ENCODE measurements around the gene ZBTB25.

ZBTB25 gene

DNA sequence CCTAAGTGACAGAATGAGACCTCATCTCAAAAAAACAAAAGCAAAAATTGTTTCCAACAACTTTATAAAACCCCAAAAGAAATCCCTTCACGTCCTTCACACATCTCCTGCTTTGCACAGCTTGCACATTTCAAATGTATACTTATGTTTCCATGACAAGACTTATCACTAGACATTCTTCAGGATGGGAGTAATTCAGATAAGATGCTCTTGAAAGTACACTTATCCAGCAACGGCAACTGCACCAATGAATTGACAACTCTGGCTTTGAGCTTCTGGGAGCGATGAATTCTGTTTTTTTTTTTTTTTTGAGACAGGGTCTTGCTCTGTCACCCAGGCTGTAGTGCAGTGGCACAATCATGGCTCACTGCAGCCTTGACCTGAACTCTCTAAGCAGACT, 69.1 kb downstream of the ZBTB25 start:
- FAIRE-seq, result no peak

DNA sequence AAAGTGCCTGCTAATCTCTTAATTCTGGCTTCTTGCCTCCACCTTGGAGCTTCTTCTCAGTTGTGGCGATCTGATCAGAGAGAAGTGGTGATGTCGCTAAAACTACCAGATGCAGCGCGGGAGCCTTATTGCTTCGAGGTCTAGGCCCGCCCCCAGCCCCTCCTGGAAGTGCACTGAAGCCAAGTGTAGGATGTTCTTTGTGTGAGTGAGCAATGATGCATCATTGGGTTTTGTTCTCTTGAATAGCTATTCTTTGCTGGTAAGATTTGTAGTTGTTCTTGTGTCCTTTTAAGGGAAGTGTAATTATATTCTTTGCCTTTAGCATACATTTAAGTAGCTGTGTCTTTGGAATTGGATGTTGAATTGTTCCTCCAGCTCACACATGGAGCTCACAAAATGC, 79.7 kb downstream of the ZBTB25 start:
- FAIRE-seq, result no peak

DNA sequence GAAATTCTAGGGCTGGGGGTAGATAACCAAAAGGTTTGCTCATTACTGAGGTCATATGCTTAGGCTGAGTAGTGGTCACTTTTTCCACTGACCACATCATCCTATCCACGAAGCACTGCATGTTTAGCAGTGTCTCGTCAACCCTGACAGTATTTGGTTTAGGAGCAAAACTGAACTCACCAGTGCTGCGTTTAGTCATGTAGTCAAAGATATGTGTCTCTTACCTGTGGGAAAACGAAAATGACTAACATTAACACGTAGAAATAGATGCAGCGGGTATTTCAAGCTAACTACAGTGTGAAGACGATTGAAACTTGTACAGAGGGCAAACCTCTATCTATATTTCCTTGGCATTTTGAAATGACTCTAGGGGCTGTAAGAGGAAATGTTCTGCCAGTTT, 80.9 kb downstream of the ZBTB25 start:
- FAIRE-seq, result no peak

DNA sequence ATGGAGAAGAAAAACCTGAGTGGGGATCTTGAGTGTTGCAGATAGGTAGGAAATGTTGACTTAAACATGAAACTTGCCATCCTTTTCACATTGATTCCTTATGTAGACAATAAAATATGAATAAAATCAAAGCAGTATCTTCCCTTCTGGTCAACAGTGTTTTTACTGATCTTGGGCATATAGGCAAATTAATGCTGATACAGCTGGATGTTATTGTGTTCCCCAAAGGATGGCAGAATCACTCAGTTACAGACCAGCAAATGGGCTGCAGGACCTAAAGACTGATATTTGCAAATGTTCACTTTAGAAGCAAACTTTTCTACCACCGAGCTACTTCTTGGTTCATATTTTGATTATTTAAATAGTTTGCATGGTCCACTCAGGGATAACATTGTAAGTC, 81.6 kb downstream of the ZBTB25 start:
- FAIRE-seq, result no peak

DNA sequence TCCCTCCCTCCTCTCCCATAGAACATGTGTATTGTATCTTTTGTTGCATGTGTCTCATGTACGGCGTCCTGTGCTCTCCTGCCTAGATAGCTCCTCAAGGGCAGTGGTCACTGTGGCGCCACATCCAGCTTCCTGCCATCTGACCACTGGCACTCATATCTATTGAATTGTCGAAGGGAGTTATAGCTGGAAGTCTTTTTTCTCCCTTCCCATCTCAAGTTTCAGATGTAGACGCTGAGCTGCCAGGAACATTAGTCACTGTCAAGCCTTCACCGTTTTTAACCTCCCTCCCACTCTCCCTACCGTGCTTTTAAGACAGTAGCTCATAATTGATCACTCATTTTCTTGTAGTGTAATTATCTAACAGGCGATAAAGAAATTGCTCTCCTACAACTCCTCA, 82.5 kb downstream of the ZBTB25 start:
- no peak for FAIRE-seq

DNA sequence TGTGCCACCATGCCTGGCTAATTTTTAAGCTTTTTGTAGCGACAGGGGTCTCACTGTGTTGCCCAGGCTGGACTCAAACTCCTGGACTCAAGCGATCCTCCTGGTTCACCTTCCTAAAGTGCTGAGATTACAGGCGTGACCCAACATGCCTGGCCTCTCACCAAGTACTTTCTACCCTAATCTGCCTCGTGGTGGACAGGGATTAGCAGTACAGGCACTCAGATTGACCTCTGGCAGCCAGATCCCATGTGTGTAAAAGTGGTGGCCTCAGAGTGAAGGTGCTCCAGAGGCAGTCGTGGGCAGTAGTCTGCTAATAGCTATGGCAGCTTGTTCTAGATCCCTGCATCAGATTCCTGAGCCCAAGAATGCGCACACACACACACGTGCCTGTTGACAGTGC, 84.6 kb downstream of the ZBTB25 start:
- FAIRE-seq, result no peak

DNA sequence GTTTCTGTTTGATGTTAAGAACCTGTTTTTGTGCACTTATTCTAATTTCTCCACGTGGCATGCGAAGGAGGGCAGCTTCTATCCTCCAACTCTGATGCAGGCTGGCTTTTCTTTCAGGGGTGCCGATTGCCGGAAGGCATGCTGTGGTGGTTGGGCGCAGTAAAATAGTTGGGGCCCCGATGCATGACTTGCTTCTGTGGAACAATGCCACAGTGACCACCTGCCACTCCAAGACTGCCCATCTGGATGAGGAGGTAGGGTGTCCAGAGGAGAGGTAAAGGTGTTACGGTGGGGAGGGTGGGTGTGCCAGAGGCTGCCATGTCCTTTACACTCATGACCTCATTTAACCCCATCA, 85.9 kb downstream of the ZBTB25 start:
- FAIRE-seq, result no peak

DNA sequence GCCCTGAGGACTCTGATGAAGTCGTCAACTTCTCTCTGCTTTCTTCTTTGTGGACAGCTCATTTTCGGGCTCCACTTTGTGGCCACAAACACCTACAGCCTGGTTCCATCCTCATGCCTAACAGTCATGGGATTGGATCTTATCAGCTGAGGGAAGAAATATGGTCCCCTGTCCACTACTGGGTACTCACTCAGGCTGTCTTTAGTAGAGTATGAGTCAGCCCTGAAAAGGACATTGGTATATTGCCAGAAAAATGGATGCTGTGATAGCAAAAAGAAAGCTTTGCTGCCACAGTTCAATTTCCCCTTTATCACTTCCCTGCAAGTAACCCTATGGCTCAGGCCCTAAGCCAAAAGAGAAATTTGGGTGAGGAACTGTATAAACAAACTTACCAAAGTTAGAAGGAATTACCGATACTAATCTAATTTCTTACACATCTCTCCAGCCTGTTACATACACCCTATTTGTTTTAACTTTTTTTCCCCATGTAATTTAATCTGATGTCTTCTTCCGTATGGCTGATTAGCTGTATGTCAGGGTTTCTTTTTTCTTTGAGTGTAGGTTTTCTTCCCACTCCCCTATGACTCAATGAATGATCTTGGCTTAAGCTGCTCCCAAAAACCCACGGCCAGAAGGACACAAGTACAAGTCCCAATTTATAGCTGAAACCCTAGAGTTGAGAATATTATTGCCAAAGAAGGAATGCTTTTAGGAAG, 86.4 kb downstream of the ZBTB25 start:
- FAIRE-seq, result no peak

DNA sequence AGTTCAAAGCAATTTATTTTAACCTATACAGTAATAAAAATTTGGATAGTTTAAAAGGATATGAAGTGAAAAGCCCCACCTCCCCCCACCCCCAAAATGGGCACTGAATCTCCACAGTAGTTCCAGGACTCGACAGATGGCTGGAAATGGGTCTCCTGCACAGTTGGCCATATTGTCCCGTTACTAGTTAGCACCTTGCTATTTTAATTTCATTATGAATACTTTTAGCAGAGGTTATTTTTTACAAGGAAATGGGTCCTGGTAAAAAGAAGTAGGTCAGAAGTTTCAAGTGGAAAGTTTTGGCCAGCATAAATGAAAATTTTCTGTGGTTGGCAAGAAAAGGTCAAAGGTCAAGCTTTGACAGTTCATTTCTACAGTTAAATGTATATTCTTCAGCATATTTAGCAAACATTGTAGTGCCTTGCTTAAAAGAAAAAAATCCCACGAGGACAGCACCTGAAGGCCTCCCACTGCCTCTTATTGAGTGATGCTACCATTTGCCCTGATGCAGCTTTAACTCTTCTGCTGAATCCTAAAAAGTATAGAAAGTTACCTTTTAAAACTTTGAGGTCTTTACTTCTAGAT, 87.2 kb downstream of the ZBTB25 start:
- FAIRE-seq, result no peak

DNA sequence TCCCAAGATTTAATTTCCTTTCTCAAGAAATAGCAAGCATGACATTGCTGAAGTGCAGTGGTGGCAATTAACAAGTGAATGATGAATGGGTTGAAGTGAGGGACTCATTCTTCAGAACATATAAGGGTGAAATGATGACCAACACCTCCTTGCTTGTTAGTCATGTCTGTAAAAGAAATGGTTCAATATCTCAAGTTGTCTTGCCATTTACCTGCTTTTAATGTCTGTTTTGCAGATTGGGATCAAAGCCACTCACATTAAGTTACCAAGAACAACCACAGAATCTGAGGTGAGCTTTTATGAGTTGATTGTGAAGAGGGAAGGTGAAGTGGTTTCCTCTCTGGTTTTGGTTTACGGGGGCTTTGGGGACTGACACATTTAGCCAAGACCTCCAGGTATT, 91.4 kb downstream of the ZBTB25 start:
- no peak for FAIRE-seq

DNA sequence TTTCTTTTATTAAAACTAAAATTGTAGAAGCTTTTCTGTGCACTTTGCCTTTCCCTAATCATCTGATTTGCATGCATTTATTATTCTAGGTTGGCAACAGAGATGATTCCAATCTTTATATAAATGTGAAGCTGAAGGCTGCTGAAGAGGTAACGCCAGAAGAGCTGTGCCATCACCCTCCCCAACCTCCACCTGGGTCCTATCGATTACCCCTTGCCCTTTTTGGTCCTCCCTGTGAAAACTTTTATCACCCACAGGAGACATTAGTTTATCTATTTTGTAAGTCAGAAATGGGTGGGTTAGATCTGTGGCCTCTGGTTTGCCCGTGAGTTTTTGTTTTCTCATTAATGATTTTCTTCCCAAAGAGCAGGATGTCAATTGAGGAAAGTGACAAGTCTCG, 92.6 kb downstream of the ZBTB25 start:
- FAIRE-seq, result no peak

DNA sequence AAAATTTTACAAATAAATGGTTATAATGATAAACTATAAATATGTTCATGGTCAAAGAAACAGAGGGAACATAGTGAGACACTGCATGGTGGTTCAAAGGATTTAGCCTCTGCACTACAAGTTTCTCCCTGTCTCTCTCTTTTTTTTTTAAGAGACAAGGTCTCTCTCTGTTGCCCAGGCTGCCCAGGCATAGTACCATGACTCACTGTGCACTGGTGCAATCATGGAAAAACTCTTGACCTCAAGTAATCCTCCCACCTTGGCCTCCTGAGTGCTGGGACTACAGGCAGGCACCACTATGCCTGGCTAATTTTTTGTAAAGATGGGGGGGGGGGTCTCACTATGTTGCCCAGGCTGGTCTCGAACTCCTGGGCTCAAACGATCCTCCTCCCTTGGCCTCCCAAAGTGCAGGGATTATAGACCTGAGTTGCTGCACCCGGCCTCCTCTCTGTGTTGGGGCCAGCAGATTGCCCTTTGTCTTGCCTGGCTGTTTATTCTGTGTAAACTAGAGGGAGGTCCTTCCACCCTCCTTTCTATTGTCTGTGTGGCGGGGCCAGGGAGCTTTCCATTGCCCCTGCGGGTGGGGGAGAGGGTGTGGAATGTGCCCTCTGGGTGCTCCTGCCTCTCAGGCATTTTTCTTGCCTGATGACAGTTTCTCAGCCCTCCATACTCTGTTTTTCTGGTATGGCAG, 93.4 kb downstream of the ZBTB25 start:
- no peak for FAIRE-seq

DNA sequence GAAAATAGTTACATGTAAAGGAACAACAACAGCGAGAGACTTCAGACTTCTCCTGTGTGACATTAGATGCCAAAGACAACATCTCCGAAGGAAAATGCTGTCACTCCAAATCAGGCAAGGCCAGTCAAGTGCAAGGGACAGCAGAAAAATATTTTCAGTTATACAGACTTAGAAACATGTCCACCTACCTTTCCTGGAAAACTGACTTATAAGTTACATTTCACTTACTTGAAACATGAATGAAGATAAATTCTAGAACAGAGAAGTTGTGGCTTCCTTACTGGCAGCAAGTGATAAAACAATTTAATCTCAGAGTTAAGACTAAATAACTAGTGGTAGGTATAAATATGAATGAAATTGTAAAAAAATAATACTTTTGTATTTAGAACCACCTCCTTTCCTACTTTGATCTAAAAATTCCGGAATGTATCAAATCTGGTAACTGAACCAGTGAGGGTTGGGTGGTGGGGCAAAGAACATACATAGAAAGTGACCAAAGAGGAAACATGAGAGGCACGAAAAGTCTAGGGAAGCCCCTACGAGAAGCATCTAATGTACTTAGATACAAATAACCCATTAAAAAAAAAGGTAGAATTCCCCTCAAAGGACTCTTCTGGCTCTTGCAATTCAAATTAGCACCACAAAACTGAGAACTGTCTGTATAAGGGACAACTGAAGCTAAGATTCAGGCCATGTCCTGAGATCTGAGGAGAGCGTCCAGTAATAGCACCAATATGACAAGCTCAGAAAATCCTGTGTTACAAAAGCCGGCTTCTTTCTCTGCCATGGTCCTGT, 94.3 kb downstream of the ZBTB25 start:
- FAIRE-seq, result no peak

DNA sequence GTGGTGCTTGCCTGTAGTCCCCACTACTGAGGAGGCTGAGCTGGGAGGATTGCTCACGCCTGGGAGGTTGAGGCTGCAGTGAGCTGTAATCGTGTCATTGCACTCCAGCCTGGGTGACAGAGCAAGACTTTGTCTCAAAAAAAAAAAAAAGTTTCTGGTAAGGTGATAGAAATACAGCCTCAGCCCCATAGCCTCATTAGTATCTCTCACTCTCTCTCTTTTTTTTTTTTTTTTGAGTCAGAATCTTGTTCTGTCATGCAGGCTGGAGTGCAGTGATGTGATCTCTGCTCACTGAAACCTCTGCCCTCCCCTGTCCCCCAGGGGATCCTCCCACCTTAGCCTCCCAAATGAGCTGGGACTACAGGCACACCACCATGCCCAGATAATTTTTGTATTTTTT, 96.3 kb downstream of the ZBTB25 start:
- FAIRE-seq, result no peak

DNA sequence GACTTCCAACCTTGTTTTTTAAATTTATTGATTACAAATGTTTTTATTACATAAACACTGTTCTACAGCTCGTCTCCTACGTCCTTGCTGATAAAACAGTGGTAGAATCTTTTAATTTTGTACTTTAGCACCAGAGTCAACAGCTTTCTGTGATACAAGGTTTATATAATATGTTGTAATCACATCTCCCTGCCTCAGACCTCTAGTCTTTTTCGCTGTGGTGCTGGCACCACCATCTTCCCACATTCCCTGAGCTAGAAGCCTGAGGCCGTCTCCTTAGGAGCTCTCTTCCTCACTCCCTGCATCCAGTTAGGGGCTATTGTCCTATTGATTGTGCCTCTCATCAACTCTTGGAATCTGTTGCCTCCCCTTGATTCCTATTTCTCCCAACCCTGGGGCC, 98.3 kb downstream of the ZBTB25 start:
- FAIRE-seq, result no peak

DNA sequence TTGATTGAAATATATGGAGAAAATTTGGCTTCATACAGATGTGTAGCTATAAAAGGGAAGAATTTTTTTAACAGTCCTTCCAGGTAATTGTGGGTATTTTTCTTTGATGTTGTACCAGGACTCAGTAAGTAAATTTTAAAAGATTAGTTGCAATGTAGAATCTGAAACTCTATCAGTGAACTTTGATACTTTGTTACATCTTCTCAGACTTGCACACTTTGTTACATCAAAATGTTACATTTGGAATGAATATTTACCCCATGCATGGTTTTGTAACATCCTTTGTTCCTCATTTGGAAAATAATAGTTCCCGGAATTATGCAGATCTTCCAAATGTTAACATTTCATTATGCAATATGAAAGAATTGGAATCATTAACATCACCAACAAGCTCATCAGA, 101.7 kb downstream of the ZBTB25 start:
- FAIRE-seq, result no peak

DNA sequence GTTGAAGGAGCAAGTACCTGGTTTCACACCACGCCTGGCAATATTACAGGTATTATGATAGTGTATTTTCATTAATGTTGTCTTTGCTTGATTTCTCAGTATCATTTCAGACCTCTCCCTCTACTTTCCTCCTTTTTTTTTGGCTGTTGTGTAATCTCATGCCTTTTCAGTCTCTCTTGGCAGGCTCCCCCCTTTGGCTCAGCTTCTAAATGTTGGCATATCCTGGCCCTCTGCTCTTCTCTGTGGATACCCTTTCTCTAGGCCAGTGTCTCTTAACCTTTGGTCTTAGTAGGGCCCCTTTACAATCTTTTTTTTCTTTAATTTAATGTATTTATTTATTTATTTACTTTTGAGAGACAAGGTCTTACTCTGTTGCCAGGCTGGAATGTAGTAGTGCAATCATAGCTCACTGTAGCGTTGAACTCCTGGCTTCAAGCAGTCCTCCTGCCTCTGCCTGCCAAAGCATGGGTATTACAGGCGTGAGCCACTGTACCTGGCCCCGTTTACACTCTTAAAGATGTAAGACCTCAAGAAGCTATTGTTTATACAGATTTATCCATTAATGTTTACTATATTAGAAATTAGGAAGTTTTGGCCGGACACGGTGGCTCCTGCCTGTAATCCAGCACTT, 102.7 kb downstream of the ZBTB25 start:
- FAIRE-seq, result no peak
